K562 (cell line): ENCODE data around the gene KCNG4. TPM values are rescaled to one million over a fixed set of nuclear protein-coding genes. Genes with fewer than 3 reads are reported as not detected.

Experiments
- ATF3 ChIP-seq, 2 experiments: fragments of 450-650 bp in 1 of 2; sonication (generic) in 1 of 2; formaldehyde crosslinking in 1 of 2; IDR thresholded peaks in 1 of 2; conservative IDR thresholded peaks in 1 of 2; 2 replicates each; pipeline versions ENCODE4 v1.6.1 to v1.8.1; 2016 to 2023; ENCODE audit warnings: mild to moderate bottlenecking in 2 of 2, moderate library complexity in 2 of 2, inconsistent platforms in 1 of 2, missing genetic modification reagents in 1 of 2
- CBX3 ChIP-seq, 2 experiments: IDR thresholded peaks; 1 replicate in 1 of 2; 2 replicates in 1 of 2; pipeline ENCODE4 v1.6.1; 2012; ENCODE audit warnings: inconsistent platforms in 2 of 2, low read length in 2 of 2, borderline replicate concordance in 1 of 2, control low read depth in 1 of 2
- EP300 ChIP-seq: IDR thresholded peaks from 2 replicates; pipeline ENCODE4 v1.6.1; 2012; ENCODE audit warnings: low read length, improper control_type of control experiment
- ETV1 ChIP-seq: fragments of 450-650 bp; conservative IDR thresholded peaks from 2 replicates; pipeline ENCODE4 v1.6.1; 2016; ENCODE audit warnings: missing genetic modification characterization, control low read depth, low read depth, missing compliant biosample characterization
- HMGXB4 ChIP-seq: sonication (generic); formaldehyde crosslinking; IDR thresholded peaks from 2 replicates; pipeline ENCODE4 v1.8.1; 2023; ENCODE audit warnings: mild to moderate bottlenecking, missing genetic modification reagents
- JUN ChIP-seq, 2 experiments: sonication (generic) in 1 of 2; formaldehyde crosslinking in 1 of 2; IDR thresholded peaks; 2 replicates each; pipeline versions ENCODE4 v1.6.1 to v1.8.0; 2012 to 2022; ENCODE audit warnings: borderline replicate concordance in 2 of 2, mild to moderate bottlenecking in 2 of 2, improper control_type of control experiment in 1 of 2, low read depth in 1 of 2, low read length in 1 of 2, missing genetic modification reagents in 1 of 2
- KAT7 ChIP-seq: sonication (generic); formaldehyde crosslinking; IDR thresholded peaks from 2 replicates; pipeline ENCODE4 v1.8.0; 2022; ENCODE audit warnings: missing genetic modification reagents, mild to moderate bottlenecking, borderline replicate concordance
- MAFK ChIP-seq: IDR thresholded peaks from 2 replicates; pipeline ENCODE4 v1.6.1; 2011; ENCODE audit warnings: low read length, improper control_type of control experiment
- NFIC ChIP-seq: fragments of 450-650 bp; IDR thresholded peaks from 2 replicates; pipeline ENCODE4 v1.6.1; 2017; ENCODE audit warnings: mild to moderate bottlenecking, inconsistent platforms
- RBBP5 ChIP-seq: fragments of 200-600 bp; sonication (generic); IDR thresholded peaks from 2 replicates; pipeline ENCODE4 v1.6.1; 2012; ENCODE audit warnings: borderline replicate concordance, mild to moderate bottlenecking, low read length, control low read depth, inconsistent platforms; ENCODE audit not compliant: insufficient read depth, poor library complexity, severe bottlenecking
- RREB1 ChIP-seq: fragments of 250-450 bp; sonication (Bioruptor Pico); IDR thresholded peaks from 2 replicates; pipeline ENCODE4 v1.4.0; 2020
- SP2 ChIP-seq: IDR thresholded peaks from 2 replicates; pipeline ENCODE4 v1.6.1; 2011; ENCODE audit warnings: mild to moderate bottlenecking, low read depth, low read length, moderate library complexity; ENCODE audit not compliant: poor library complexity, severe bottlenecking; ENCODE audit errors: extremely low read depth
- ZNF121 ChIP-seq: sonication (generic); formaldehyde crosslinking; conservative IDR thresholded peaks from 2 replicates; pipeline ENCODE4 v1.8.0; 2022; ENCODE audit warnings: missing genetic modification reagents
- ZNF232 ChIP-seq: sonication (generic); formaldehyde crosslinking; IDR thresholded peaks from 2 replicates; pipeline ENCODE4 v1.8.0; 2022; ENCODE audit warnings: mild to moderate bottlenecking, missing genetic modification reagents
- ZNF583 ChIP-seq: fragments of 250-450 bp; sonication (Bioruptor Pico); IDR thresholded peaks from 2 replicates; pipeline ENCODE4 v1.4.0; 2020
- polyA plus RNA-seq, 8 experiments: library from polyadenylated mRNA; depleted of rRNA in 4 of 8; stranded (reverse) in 5 of 8; unstranded in 3 of 8; fragments of >200 nt; fragmentation: Nextera tagmentation in 2 of 8; fragmentation: Illumina TruSeq in 1 of 8; extraction: Ambion mirVana in 2 of 8; extraction: Trizol in 1 of 8; gene quantifications; 2 replicates each; pipeline versions ENCODE4 v1.2.1 to v1.2.3, GENCODE V29; 2011 to 2014; ENCODE audit warnings: inconsistent platforms in 1 of 8, missing spikeins in 1 of 8
- total RNA-seq, 7 experiments: library from RNA; depleted of rRNA in 6 of 7; stranded (reverse); fragments of >200 nt in 6 of 7; fragmentation: Illumina TruSeq in 2 of 7; extraction: Trizol in 2 of 7; gene quantifications; 2 replicates each; pipeline versions ENCODE4 v1.2.1 to v1.2.3, GENCODE V29; 2011 to 2021; ENCODE audit warnings: low replicate concordance in 1 of 7

The KCNG4 gene
- total and polyA plus RNA-seq, 9 of the 15 experiments (the other 6 are each of a cell fraction or from before 2014, with no cell fraction given) = not detected

GRCh38 chr16:84186685-84187437, 53.0 kb downstream of the KCNG4 start, which contains the start of gene TAF1C (continued):
- 0 out of 2 replicates have a peak, but pooled peaks have one; percentile 35 for TF ChIP-seq RREB1 (CRISPR knock-in tag)
- TF ChIP-seq NFIC = peak; percentile 67
- peak; percentile 28; the same call in 1 of the 2 replicates for TF ChIP-seq KAT7 (CRISPR knock-in tag)
- TF ChIP-seq RBBP5 = peak; percentile 100
- no peak for TF ChIP-seq ZNF232 (CRISPR knock-in tag)
- peak; percentile 39 for TF ChIP-seq JUN (IDR thresholded peaks at IDR 0.05; ENCODE audit: borderline replicate concordance, low read depth, low read length)
- no peak for TF ChIP-seq JUN (CRISPR knock-in tag; IDR thresholded peaks at IDR 0.05; ENCODE audit: borderline replicate concordance)
- no peak for TF ChIP-seq ZNF121 (CRISPR knock-in tag)
- TF ChIP-seq SP2 = peak; percentile 75
- TF ChIP-seq EP300 = peak; percentile 62
- TF ChIP-seq ZNF583 (CRISPR knock-in tag) = no peak
- TF ChIP-seq MAFK = peak; percentile 4; the same call in 1 of the 2 replicates
- peak; percentile 96 for TF ChIP-seq ETV1 (tag)
- TF ChIP-seq ATF3 (IDR thresholded peaks at IDR 0.05) = no peak
- TF ChIP-seq ATF3 (CRISPR knock-in tag; conservative IDR thresholded peaks at IDR 0.05) = 0 out of 2 replicates have a peak, but pooled peaks have one; percentile 27
- TF ChIP-seq HMGXB4 (CRISPR knock-in tag) = peak; percentile 93
- peak in 1 of 2 experiments; percentile 91; a peak in 2 of 3 replicates for TF ChIP-seq CBX3 (IDR thresholded peaks at IDR 0.05; ENCODE audit: borderline replicate concordance in 1 of 2, low read length in 2 of 2)
